AG09309 (cell line): Measurements from ENCODE around the gene ZNF417.
"Not testable (repeated sequence)": the region's sequence is repeated elsewhere in the genome, so short reads cannot be mapped to it uniquely, and the experiment has no call there.

Experiments
- DNase-seq: peaks from one replicate; pipeline ENCODE4 v3.0.0-alpha.2; 2010; ENCODE audit warnings: low read depth
- H3K4me3 ChIP-seq: 2 replicates; pipeline ENCODE4 v1.5.1; 2011; ENCODE audit warnings: mild to moderate bottlenecking, low read depth, low read length, moderate library complexity; ENCODE audit not compliant: control insufficient read depth
- CTCF ChIP-seq: IDR thresholded peaks from 2 replicates; pipeline ENCODE4 v1.5.1; 2011; ENCODE audit warnings: mild to moderate bottlenecking, low read depth, low read length, inconsistent platforms; ENCODE audit not compliant: insufficient read depth, control insufficient read depth; ENCODE audit errors: missing control alignments

The ZNF417 gene

GRCh38 chr19:57888560-57889231 is 27.7 kb downstream of the ZNF417 start, which contains the start of gene ZNF814:
TSS of gene ZNF814 (minus strand) at chr19:57889037. CDS start at chr19:57888802, 235 bp downstream.
- H3K4me3 ChIP-seq: peak within 1 kb of the TSS; percentile 63
- peak; percentile 38 for TF ChIP-seq CTCF
- DNase-seq: peak; percentile 29

- peak overlapping the region; percentile 63 for H3K4me3 ChIP-seq
- TF ChIP-seq CTCF: no peak
- DNase-seq: no peak
These were observed 28.3 kb downstream of the ZNF417 start for GRCh38 chr19:57888107-57888559.

GRCh38 chr19:57887195-57887941 is 29.0 kb downstream of the ZNF417 start:
- TF ChIP-seq CTCF: no peak
- no peak overlapping the region for H3K4me3 ChIP-seq
- no peak for DNase-seq

GRCh38 chr19:57886046-57886445 is 30.3 kb downstream of the ZNF417 start:
- H3K4me3 ChIP-seq: no peak overlapping the region

GRCh38 chr19:57873883-57874799 is 42.3 kb downstream of the ZNF417 start:
- not testable (repeated sequence) for DNase-seq, H3K4me3 ChIP-seq

More at GRCh38 chr19:57886046-57886445, 30.3 kb downstream of the ZNF417 start:
- TF ChIP-seq CTCF: no peak
- DNase-seq: no peak

GRCh38 chr19:57872450-57872849 is 43.9 kb downstream of the ZNF417 start:
- DNase-seq: no peak
- no peak for TF ChIP-seq CTCF
- H3K4me3 ChIP-seq: no peak overlapping the region
